Omental fat pad (tissue), 4 donors: ENCODE results near the gene CARMIL3. TPM values are rescaled to one million over a fixed set of nuclear protein-coding genes. Genes with fewer than 3 reads are reported as not detected.
A peak's percentile ranks its signal among the peaks of the same experiment; 100 is the strongest.

Source experiments
- ATAC-seq: fragments of 150-250 bp; one replicate; pipeline ENCODE4 v1.9.1; 2016; ENCODE audit warnings: mild to moderate bottlenecking, moderate library complexity; ENCODE audit not compliant: low FRiP score
- DNase-seq: peaks from one replicate; pipeline ENCODE4 v3.0.0-alpha.2; 2019; ENCODE audit warnings: low spot score
- CTCF ChIP-seq, 3 donors: fragments of 450-650 bp; IDR thresholded peaks; one replicate each; pipeline ENCODE4 v1.5.1; 2016 to 2017; ENCODE audit warnings: antibody characterized with exemption in 3 of 3, mild to moderate bottlenecking in 3 of 3, moderate library complexity in 2 of 3
- total RNA-seq, 4 donors: library from RNA; depleted of rRNA; stranded (reverse); fragments of >200 nt; gene quantifications; one replicate each; pipeline ENCODE4 v1.1.0, GENCODE V29; 2016

CARMIL3 gene
- total RNA-seq, 4 donors from 2014 or later = 0.06 to 0.72 (median 0.30) TPM

GRCh38 chr14:24114532-24115421, 63.0 kb downstream of the CARMIL3 start, which contains the start of the genes DCAF11 and NRL:
DCAF11 (plus strand) TSS chr14:24114777; CDS start chr14:24115595, 818 bp downstream.
NRL (minus strand) TSS chr14:24114949; CDS start chr14:24082848, 32,101 bp downstream.
- ATAC-seq (peak; percentile 97), DNase-seq (peak; percentile 92)
- TF ChIP-seq CTCF (IDR thresholded peaks at IDR 0.05) = no peak

- no peak for TF ChIP-seq CTCF (IDR thresholded peaks at IDR 0.05)
- no peak for ATAC-seq
- DNase-seq = no peak
Measured at GRCh38 chr14:24115422-24116127, 63.8 kb downstream of the CARMIL3 start.

- DNase-seq (no peak), ATAC-seq (no peak)
- no peak for TF ChIP-seq CTCF (IDR thresholded peaks at IDR 0.05)
Measured at GRCh38 chr14:24116128-24116814, 64.5 kb downstream of the CARMIL3 start.

- ATAC-seq = no peak
- no peak for DNase-seq
- no peak for TF ChIP-seq CTCF (IDR thresholded peaks at IDR 0.05)
Measured at GRCh38 chr14:24117179-24117578, 65.4 kb downstream of the CARMIL3 start.

Other genes starting within 250 kb of the CARMIL3 start
- gene DHRS4, start 98.2 kb upstream of the CARMIL3 start, total RNA-seq = 10 to 100 TPM; 29.8 to 57.0 (median 48.0) TPM
- gene DHRS4L2, start 63.1 kb upstream of the CARMIL3 start, total RNA-seq = 10 to 100 TPM; 10.6 to 17.7 (median 15.2) TPM
- gene CPNE6, start 19.6 kb downstream of the CARMIL3 start, total RNA-seq = not detected
- 10 to 100 TPM; 33.6 to 53.4 (median 42.9) TPM for gene PCK2, start 42.3 kb downstream of the CARMIL3 start, total RNA-seq
- gene DCAF11, start 62.8 kb downstream of the CARMIL3 start, total RNA-seq = 10 to 100 TPM; 50.1 to 76.0 (median 54.4) TPM
- gene NRL, start 62.9 kb downstream of the CARMIL3 start, total RNA-seq = 1 to 10 TPM in 3 of 4 donors, under 1 TPM in 1; 0.94 to 4.3 (median 1.3) TPM
- 1 to 10 TPM in 2 of 4 donors, under 1 TPM in 1, not detected in 1; 0.96 to 2.8 (median 1.2) TPM for gene FITM1, start 78.7 kb downstream of the CARMIL3 start, total RNA-seq
- 100 to 1,000 TPM in 1 of 4 donors, 10 to 100 TPM in 3; 89.1 to 158 (median 96.8) TPM for gene PSME1, start 84.2 kb downstream of the CARMIL3 start, total RNA-seq
- gene EMC9, start 89.6 kb downstream of the CARMIL3 start, total RNA-seq = 10 to 100 TPM in 2 of 4 donors, 1 to 10 TPM in 2; 6.3 to 15.3 (median 10.0) TPM
- gene PSME2, start 94.6 kb downstream of the CARMIL3 start, total RNA-seq = 10 to 100 TPM; 32.8 to 86.4 (median 70.3) TPM
- 10 to 100 TPM; 26.6 to 64.2 (median 37.8) TPM for gene RNF31, start 95.5 kb downstream of the CARMIL3 start, total RNA-seq
- gene IRF9, start 109.3 kb downstream of the CARMIL3 start, total RNA-seq = 100 to 1,000 TPM in 1 of 4 donors, 10 to 100 TPM in 3; 39.4 to 126 (median 66.3) TPM
- gene REC8, start 120.1 kb downstream of the CARMIL3 start, total RNA-seq = 10 to 100 TPM in 3 of 4 donors, 1 to 10 TPM in 1; 6.7 to 31.4 (median 16.3) TPM
- gene IPO4, start 136.8 kb downstream of the CARMIL3 start, total RNA-seq = 100 to 1,000 TPM in 1 of 4 donors, 10 to 100 TPM in 3; 24.1 to 108 (median 34.4) TPM
- gene TM9SF1, start 143.4 kb downstream of the CARMIL3 start, total RNA-seq = 10 to 100 TPM; 54.9 to 65.5 (median 60.9) TPM
- gene TSSK4, start 153.7 kb downstream of the CARMIL3 start, total RNA-seq = under 1 TPM in 2 of 4 donors, not detected in 2; 0.36 to 0.46 TPM
- gene CHMP4A, start 161.5 kb downstream of the CARMIL3 start, total RNA-seq = 10 to 100 TPM; 51.8 to 82.7 (median 64.7) TPM
- gene MDP1, start 164.1 kb downstream of the CARMIL3 start, total RNA-seq = 10 to 100 TPM in 3 of 4 donors, 1 to 10 TPM in 1; 9.0 to 18.1 (median 12.5) TPM
- gene NEDD8, start 180.4 kb downstream of the CARMIL3 start, total RNA-seq = 100 to 1,000 TPM in 3 of 4 donors, 10 to 100 TPM in 1; 98.4 to 184 (median 126) TPM
- gene GMPR2, start 180.9 kb downstream of the CARMIL3 start, total RNA-seq = 10 to 100 TPM; 36.3 to 69.0 (median 47.0) TPM
- 10 to 100 TPM; 46.1 to 80.1 (median 63.6) TPM for gene TINF2, start 190.6 kb downstream of the CARMIL3 start, total RNA-seq
- gene TGM1, start 211.2 kb downstream of the CARMIL3 start, total RNA-seq = 100 to 1,000 TPM in 2 of 4 donors, 10 to 100 TPM in 1, 1 to 10 TPM in 1; 2.0 to 114 (median 79.1) TPM
- 10 to 100 TPM; 20.7 to 30.9 (median 25.0) TPM for gene RABGGTA, start 219.6 kb downstream of the CARMIL3 start, total RNA-seq
- 10 to 100 TPM; 14.3 to 42.5 (median 23.7) TPM for gene DHRS1, start 247.8 kb downstream of the CARMIL3 start, total RNA-seq
- 10 to 100 TPM; 13.9 to 22.2 (median 17.8) TPM for gene NOP9, start 247.8 kb downstream of the CARMIL3 start, total RNA-seq